H1 (cell line): Measurements from ENCODE around the gene ALPP. TPM values are rescaled to one million over a fixed set of nuclear protein-coding genes. Genes with fewer than 3 reads are reported as not detected.

Source experiments
- CTCF ChIA-PET: fragments of 300-600 bp; sonication (Branson Sonifier 250); formaldehyde crosslinking; loops from one replicate; lab custom pipeline; 2021; ENCODE audit not compliant: partially characterized antibody; lab: Charles Lee
- POLR2A ChIA-PET: fragments of 300-600 bp; sonication (Branson Sonifier 250); formaldehyde crosslinking; loops from one replicate; lab custom pipeline; 2021; ENCODE audit warnings: inconsistent platforms; ENCODE audit not compliant: partially characterized antibody; lab: Charles Lee
- DNase-seq, 2 experiments: peaks; one replicate each; pipeline versions ENCODE4 v3.0.0 to v3.0.0-alpha.2; 2010 to 2022; ENCODE audit warnings: low spot score in 2 of 2, low read depth in 1 of 2, mixed read lengths in 1 of 2
- FAIRE-seq: peaks from 2 replicates; lab custom pipeline; 2011; peaks lifted over from hg19 to GRCh38; lab: Jason Lieb, UNC
- H2AFZ ChIP-seq: 2 replicates; pipeline ENCODE4 v1.8.1; 2012; ENCODE audit warnings: low read length, inconsistent platforms
- H2AK5ac ChIP-seq: 2 replicates; pipeline ENCODE4 v1.6.1; 2013; ENCODE audit warnings: low read depth, low read length
- H2BK120ac ChIP-seq: replicated peaks from 2 replicates; pipeline ENCODE3; 2013; ENCODE audit warnings: low read depth, low read length, inconsistent platforms
- H2BK12ac ChIP-seq: 2 replicates; pipeline ENCODE4 v1.6.1; 2013; ENCODE audit warnings: low read depth, low read length
- H2BK15ac ChIP-seq: 2 replicates; pipeline ENCODE4 v1.6.1; 2013; ENCODE audit warnings: low read length
- H2BK20ac ChIP-seq: 2 replicates; pipeline ENCODE4 v1.6.1; 2013; ENCODE audit warnings: low read length
- H2BK5ac ChIP-seq: 2 replicates; pipeline ENCODE4 v1.6.1; 2013; ENCODE audit warnings: low read depth, low read length
- H3K14ac ChIP-seq: 2 replicates; pipeline ENCODE4 v1.6.1; 2013; ENCODE audit warnings: inconsistent platforms; ENCODE audit not compliant: insufficient read length
- H3K18ac ChIP-seq: 2 replicates; pipeline ENCODE4 v1.6.1; 2013; ENCODE audit warnings: low read length; ENCODE audit errors: extremely low read depth
- H3K23ac ChIP-seq: 2 replicates; pipeline ENCODE4 v1.6.1; 2013; ENCODE audit warnings: inconsistent platforms; ENCODE audit not compliant: insufficient read length
- H3K23me2 ChIP-seq: 2 replicates; pipeline ENCODE4 v1.6.1; 2013; ENCODE audit warnings: low read depth, low read length
- H3K27ac ChIP-seq: 2 replicates; pipeline ENCODE4 v1.6.1; 2011; ENCODE audit warnings: low read depth, low read length, inconsistent platforms
- H3K27me3 ChIP-seq, 4 experiments: replicated peaks in 1 of 4; 1 replicate in 1 of 4; 2 replicates in 3 of 4; pipeline versions ENCODE4 v1.6.1 to v1.8.1; 2011 to 2013; ENCODE audit warnings: low read length in 3 of 4, mild to moderate bottlenecking in 3 of 4, inconsistent platforms in 2 of 4, mixed read lengths in 2 of 4, moderate library complexity in 1 of 4; ENCODE audit not compliant: control insufficient read depth in 3 of 4, insufficient read depth in 3 of 4; ENCODE audit errors: extremely low read depth in 1 of 4
- H3K36me3 ChIP-seq, 4 experiments: 2 replicates each; pipeline versions ENCODE4 v1.6.1 to v1.8.1; 2011 to 2013; ENCODE audit warnings: mild to moderate bottlenecking in 4 of 4, low read length in 3 of 4, moderate library complexity in 2 of 4, control low read depth in 1 of 4, inconsistent platforms in 1 of 4; ENCODE audit not compliant: insufficient read depth in 4 of 4, control insufficient read depth in 2 of 4
- H3K4ac ChIP-seq: replicated peaks from 2 replicates; pipeline ENCODE3; 2013; ENCODE audit warnings: low read length, low read depth, mixed read lengths, inconsistent platforms; ENCODE audit not compliant: insufficient read length
- H3K4me1 ChIP-seq, 4 experiments: replicated peaks in 1 of 4; 1 replicate in 1 of 4; 2 replicates in 3 of 4; pipeline versions ENCODE4 v1.6.1 to v1.8.1; 2011 to 2013; ENCODE audit warnings: low read length in 3 of 4, inconsistent platforms in 2 of 4, mixed read lengths in 1 of 4; ENCODE audit not compliant: insufficient read depth in 4 of 4, control insufficient read depth in 3 of 4
- H3K4me2 ChIP-seq, 2 experiments: 2 replicates each; pipeline versions ENCODE4 v1.6.1 to v1.8.1; 2011 to 2013; ENCODE audit warnings: low read depth in 2 of 2, low read length in 2 of 2, control low read depth in 1 of 2, inconsistent platforms in 1 of 2, mild to moderate bottlenecking in 1 of 2; ENCODE audit not compliant: insufficient read depth in 1 of 2
- H3K4me3 ChIP-seq, 4 experiments: fragments of 200-600, 300-600 bp in 1 of 4; sonication (generic), shearing (Covaris generic), sonication (Bioruptor Twin) in 1 of 4; 2 replicates each; pipeline versions ENCODE4 v1.5.1 to v1.8.1; 2011 to 2016; ENCODE audit warnings: low read length in 4 of 4, low read depth in 3 of 4, control low read depth in 2 of 4, inconsistent platforms in 2 of 4, mild to moderate bottlenecking in 2 of 4, mixed read lengths in 1 of 4, moderate library complexity in 1 of 4; ENCODE audit not compliant: insufficient read depth in 2 of 4; ENCODE audit errors: extremely low read depth in 1 of 4
- H3K56ac ChIP-seq: replicated peaks from 2 replicates; pipeline ENCODE3; 2013; ENCODE audit warnings: low read depth, mild to moderate bottlenecking, mixed read lengths, low read length, inconsistent platforms; ENCODE audit not compliant: insufficient read length
- H3K79me1 ChIP-seq: 2 replicates; pipeline ENCODE4 v1.6.1; 2013; ENCODE audit warnings: low read depth, low read length, control low read depth
- H3K79me2 ChIP-seq, 2 experiments: 2 replicates each; pipeline versions ENCODE4 v1.6.1 to v1.8.1; 2012 to 2013; ENCODE audit warnings: low read length in 2 of 2, mild to moderate bottlenecking in 2 of 2, inconsistent platforms in 1 of 2; ENCODE audit not compliant: insufficient read depth in 2 of 2, control insufficient read depth in 1 of 2
- H3K9ac ChIP-seq, 4 experiments: replicated peaks in 1 of 4; 1 replicate in 1 of 4; 2 replicates in 3 of 4; pipeline versions ENCODE4 v1.6.1 to v1.8.1; 2011 to 2013; ENCODE audit warnings: low read depth in 3 of 4, low read length in 3 of 4, control low read depth in 2 of 4, mild to moderate bottlenecking in 2 of 4, moderate library complexity in 2 of 4, inconsistent platforms in 1 of 4; ENCODE audit errors: extremely low read depth in 1 of 4
- H3K9me3 ChIP-seq, 2 experiments: 2 replicates each; pipeline versions ENCODE4 v1.6.1 to v1.8.1; 2012 to 2013; ENCODE audit warnings: mild to moderate bottlenecking in 2 of 2, moderate library complexity in 2 of 2, control low read depth in 1 of 2, inconsistent platforms in 1 of 2, low read depth in 1 of 2, low read length in 1 of 2, mixed read lengths in 1 of 2; ENCODE audit not compliant: insufficient read depth in 2 of 2
- H4K20me1 ChIP-seq, 2 experiments: replicated peaks in 1 of 2; 2 replicates each; pipeline versions ENCODE3 to v1.8.1; 2011 to 2013; ENCODE audit warnings: inconsistent platforms in 2 of 2, low read length in 2 of 2, mild to moderate bottlenecking in 1 of 2; ENCODE audit not compliant: insufficient read depth in 2 of 2, control insufficient read depth in 1 of 2
- H4K5ac ChIP-seq: 2 replicates; pipeline ENCODE4 v1.6.1; 2013; ENCODE audit warnings: low read length, low read depth, mixed read lengths, inconsistent platforms; ENCODE audit not compliant: insufficient read length
- H4K8ac ChIP-seq: 2 replicates; pipeline ENCODE4 v1.8.0; 2013; ENCODE audit warnings: mild to moderate bottlenecking, moderate library complexity, low read length, inconsistent platforms; ENCODE audit not compliant: insufficient read depth; ENCODE audit errors: extremely low read depth
- H4K91ac ChIP-seq: replicated peaks from 2 replicates; pipeline ENCODE3; 2013; ENCODE audit warnings: low read length, mixed read lengths, inconsistent platforms; ENCODE audit not compliant: insufficient read length
- ASH2L ChIP-seq: fragments of 200-600, 300-600 bp; sonication (generic); IDR thresholded peaks from one replicate; pipeline ENCODE4 v1.7.1; 2017; ENCODE audit warnings: low read length
- CHD1 ChIP-seq: IDR thresholded peaks from 2 replicates; pipeline ENCODE4 v1.6.1; 2012; ENCODE audit warnings: low read depth, low read length, improper control_type of control experiment
- CREB1 ChIP-seq: IDR thresholded peaks from 2 replicates; pipeline ENCODE4 v1.6.1; 2012; ENCODE audit warnings: inconsistent platforms
- MAFK ChIP-seq: IDR thresholded peaks from 2 replicates; pipeline ENCODE4 v1.6.1; 2012; ENCODE audit warnings: low read depth, mild to moderate bottlenecking, improper control_type of control experiment, low read length
- POLR2A ChIP-seq, 2 experiments: IDR thresholded peaks; 1 replicate in 1 of 2; 2 replicates in 1 of 2; pipeline ENCODE4 v1.6.1; 2011; ENCODE audit warnings: low read depth in 2 of 2, low read length in 2 of 2, mild to moderate bottlenecking in 2 of 2; ENCODE audit errors: control extremely low read depth in 1 of 2
- RFX5 ChIP-seq: IDR thresholded peaks from 2 replicates; pipeline ENCODE4 v1.6.1; 2011; ENCODE audit warnings: low read depth, low read length, improper control_type of control experiment, borderline replicate concordance
- RNF2 ChIP-seq: fragments of 200-900, 300-1000 bp; sonication (generic); IDR thresholded peaks from 2 replicates; pipeline ENCODE4 v1.7.1; 2016; ENCODE audit warnings: borderline replicate concordance, low read depth, mild to moderate bottlenecking, antibody characterized with exemption, low read length; ENCODE audit not compliant: poor library complexity, severe bottlenecking; ENCODE audit errors: missing control alignments
- SAP30 ChIP-seq: fragments of 300-600 bp; sonication (generic); IDR thresholded peaks from 2 replicates; pipeline ENCODE4 v1.7.1; 2012; ENCODE audit warnings: low read length, moderate library complexity, mild to moderate bottlenecking, inconsistent platforms; ENCODE audit not compliant: insufficient read depth, insufficient replicate concordance
- SIX5 ChIP-seq: IDR thresholded peaks from 2 replicates; pipeline ENCODE4 v1.6.1; 2011; ENCODE audit warnings: mild to moderate bottlenecking, low read depth, low read length
- SUZ12 ChIP-seq: fragments of 200-600 bp; sonication (generic); IDR thresholded peaks from 2 replicates; pipeline ENCODE4 v1.6.1; 2012; ENCODE audit warnings: mild to moderate bottlenecking, inconsistent platforms, low read length, moderate library complexity, mixed read lengths
- TAF1 ChIP-seq: IDR thresholded peaks from 2 replicates; pipeline ENCODE4 v1.6.1; 2011; ENCODE audit warnings: mild to moderate bottlenecking, low read depth, low read length
- WGBS, 2 experiments: shearing (Covaris generic) in 1 of 2; methylation state at CpG; one replicate each; pipeline versions ENCODE4 v1.1.6 to v1.1.7; 2013 to 2015; ENCODE audit warnings: low lambda C conversion rate in 2 of 2, mixed read lengths in 2 of 2, inconsistent platforms in 1 of 2, low coverage in 1 of 2, missing lambda C conversion rate in 1 of 2; ENCODE audit not compliant: insufficient replicate concordance in 2 of 2, insufficient coverage in 1 of 2, insufficient read length in 1 of 2; ENCODE audit errors: extremely low coverage in 1 of 2, missing lambda C conversion rate in 1 of 2; 5-methylcytosine and 5-hydroxymethylcytosine counted together
- polyA plus RNA-seq, 7 experiments: library from polyadenylated mRNA; depleted of rRNA in 3 of 7; stranded (reverse) in 5 of 7; unstranded in 2 of 7; fragments of >200 nt in 5 of 7; fragments of 200-250 nt in 2 of 7; gene quantifications; 1 replicate in 5 of 7; 2 replicates in 1 of 7; 4 replicates in 1 of 7; pipeline versions ENCODE4 v1.2.1 to v1.2.3, GENCODE V29; 2011 to 2013; ENCODE audit warnings: missing spikeins in 2 of 7, mixed read lengths in 2 of 7
- total RNA-seq: library from RNA; stranded (reverse); fragmentation: NEBNext Ultra II Directional; extraction: Animal tissue kit (Norgen Biotek cat#: 25700); gene quantifications from 2 replicates; pipeline ENCODE4 v1.2.1, GENCODE V29; 2021

The ALPP gene
- total and polyA plus RNA-seq, 2 of the 8 experiments (the other 6 are each of a cell fraction or from before 2014, with no cell fraction given) = 0.15 TPM

DNA sequence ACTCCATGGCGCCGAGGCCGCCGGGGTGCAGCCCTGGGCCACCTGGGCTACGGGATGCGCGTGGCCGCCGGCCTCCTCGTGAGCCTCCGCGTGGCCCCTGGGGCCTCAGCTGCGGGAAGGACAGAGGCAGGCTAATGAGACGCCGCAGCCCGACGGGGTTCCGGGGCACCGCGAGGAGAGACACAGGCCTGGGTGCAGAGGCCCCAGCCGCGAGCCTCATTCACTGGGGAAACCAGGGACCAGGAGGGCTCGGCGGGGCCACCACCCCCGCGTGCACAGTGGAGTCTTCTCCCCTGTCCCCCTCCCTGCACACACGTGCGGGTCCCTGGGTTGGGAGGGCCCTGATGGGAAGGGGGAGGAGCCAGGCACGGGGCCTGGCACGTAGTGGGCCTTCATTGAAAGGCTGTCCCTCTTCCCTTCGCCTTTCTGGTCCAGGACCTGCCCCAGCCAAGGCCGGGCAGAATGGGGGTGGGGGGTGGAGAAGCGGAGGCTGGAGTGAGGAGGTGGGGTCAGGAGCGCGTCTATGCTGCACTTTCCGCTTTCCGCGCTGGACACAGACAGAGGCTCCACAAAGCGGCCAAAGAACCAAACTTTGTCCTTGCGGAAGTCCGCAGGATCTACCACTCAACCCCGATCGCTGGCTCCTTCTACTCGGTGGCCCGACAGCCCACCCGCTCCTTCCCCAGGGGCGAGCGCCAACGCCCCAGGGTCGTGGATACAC is 9.1 kb downstream of the ALPP start:
- Histone ChIP-seq H3K36me3 (no peaks in the 10 kb centered on the region; a peak in 2 of 8 replicates), H3K79me1 (no peaks in the 10 kb centered on the region), H3K23me2 (peaks cover 29% of the 10 kb centered on the region; the same call in 1 of the 2 replicates), H3K9me3 (no peaks in the 10 kb centered on the region), H2BK15ac (peak overlapping the region; percentile 29; the same call in 1 of the 2 replicates), H4K8ac (peak overlapping the region; percentile 39), H3K79me2 (no peaks in the 10 kb centered on the region), H4K91ac (no peak overlapping the region), H3K4me3 (peak overlapping the region; percentile 55 to 65 (median 63)), H4K20me1 (peaks cover 0 to 4% of the 10 kb centered on the region in 2 experiments), H3K27me3 (peaks cover 22 to 62% (median 60%) of the 10 kb centered on the region in 4 experiments), H3K56ac (no peak overlapping the region), H3K23ac (no peak overlapping the region), H3K14ac (no peak overlapping the region), H3K4ac (no peak overlapping the region), H3K4me2 (peak overlapping the region; percentile 78 to 96), H4K5ac (peak overlapping the region; percentile 70), H3K27ac (no peak overlapping the region), H2BK20ac (no peak overlapping the region; the same call in 1 of the 2 replicates), H2BK5ac (no peak overlapping the region), H3K4me1 (peaks cover 5 to 29% (median 13%) of the 10 kb centered on the region in 4 experiments), H3K18ac (peak overlapping the region; percentile 90; the same call in 1 of the 2 replicates), H2BK12ac (peak overlapping the region; percentile 33; the same call in 1 of the 2 replicates), H2AFZ (no peak overlapping the region), H3K9ac (no peak overlapping the region), H2AK5ac (no peak overlapping the region), H2BK120ac (peak overlapping the region; percentile 54)
- DNase-seq (peak in 1 of 2 experiments; percentile 77), FAIRE-seq (no peak)
- CTCF ChIA-PET = interaction anchor here (1.0 to 2.5 kb wide), 7 partner anchors 12 to 60 kb away, joined by 3 to 23 read pairs (median 4); no protein-coding TSS in a partner anchor
- 5% methylated on average over 27 of the region's 50 CpGs; no CpG with 5 or more reads in 1 of the 2 experiments for WGBS, 2 experiments
- POLR2A ChIA-PET = interaction anchor here (0.6 to 5.0 kb wide), 15 partner anchors 10 to 453 kb away, joined by 3 to 57 read pairs (median 4); no protein-coding TSS in a partner anchor
- TF ChIP-seq ASH2L (peak; percentile 23), SAP30 (no peak), RFX5 (no peak), CHD1 (no peak), RNF2 (no peak), MAFK (no peak), SIX5 (no peak), CREB1 (no peak), SUZ12 (no peak), POLR2A (IDR thresholded peaks at IDR 0.05; ENCODE audit: control extremely low read depth in 1 of 2, low read depth in 2 of 2, low read length in 2 of 2) (0 out of 3 replicates have a peak, but pooled peaks of 1 of the 2 experiments have one; percentile 14), TAF1 (no peak)
